HG03175 (cell line): ENCODE measurements around the gene ZFHX2.
A peak's percentile ranks its signal among the peaks of the same experiment; 100 is the strongest.

Experiments
- ATAC-seq: cut with Tn5 transposase; IDR thresholded peaks from one replicate; pipeline ENCODE4 v1.9.1; 2021; ENCODE audit warnings: mild to moderate bottlenecking, moderate library complexity; ENCODE audit not compliant: unreplicated experiment

ZFHX2 gene

GRCh38 chr14:23561873-23562821, 10.6 kb upstream of the ZFHX2 start:
- ATAC-seq: no peak

- ATAC-seq: no peak
Measured at GRCh38 chr14:23561259-23561658, 9.7 kb upstream of the ZFHX2 start.

GRCh38 chr14:23559926-23560520, 8.5 kb upstream of the ZFHX2 start:
- no peak for ATAC-seq

GRCh38 chr14:23559010-23559925, 7.7 kb upstream of the ZFHX2 start:
- ATAC-seq: no peak

GRCh38 chr14:23558346-23559009, 6.9 kb upstream of the ZFHX2 start:
- ATAC-seq: no peak

GRCh38 chr14:23557946-23558345, 6.4 kb upstream of the ZFHX2 start:
- no peak for ATAC-seq

- ATAC-seq: no peak
Measured at GRCh38 chr14:23557521-23557920, 6.0 kb upstream of the ZFHX2 start.

GRCh38 chr14:23556700-23557440, 5.3 kb upstream of the ZFHX2 start:
- no peak for ATAC-seq

- ATAC-seq: peak; percentile 89
Measured at GRCh38 chr14:23555882-23556699, 4.5 kb upstream of the ZFHX2 start, which contains the start of gene THTPA. TSS of gene THTPA (plus strand) at chr14:23556271. CDS start at chr14:23556758, 487 bp downstream.

- ATAC-seq: no peak
Measured at GRCh38 chr14:23555533-23555881, 3.9 kb upstream of the ZFHX2 start.

GRCh38 chr14:23550812-23551265, 726 bp downstream of the ZFHX2 start:
- no peak for ATAC-seq

- ATAC-seq: no peak
Measured at GRCh38 chr14:23550131-23550811, 1.3 kb downstream of the ZFHX2 start.

GRCh38 chr14:23548351-23549318, 2.9 kb downstream of the ZFHX2 start:
- ATAC-seq: no peak

GRCh38 chr14:23547924-23548323, 3.6 kb downstream of the ZFHX2 start:
- no peak for ATAC-seq

GRCh38 chr14:23546450-23547035, 5.0 kb downstream of the ZFHX2 start:
- ATAC-seq: no peak

GRCh38 chr14:23545740-23546365, 5.7 kb downstream of the ZFHX2 start:
- no peak for ATAC-seq
